CD4-positive, alpha-beta memory T cell (primary cell): ENCODE data around the gene KRTAP26-1. TPM values are rescaled to one million over a fixed set of nuclear protein-coding genes. Genes with fewer than 3 reads are reported as not detected.

Source experiments
- CTCF ChIA-PET: fragments of 350-600 bp; sonication (Branson Sonifier 250); formaldehyde crosslinking; loops from one replicate; lab custom pipeline; 2021; ENCODE audit warnings: inconsistent platforms; ENCODE audit not compliant: partially characterized antibody; lab: Charles Lee
- POLR2A ChIA-PET: fragments of 350-600 bp; sonication (Branson Sonifier 250); formaldehyde crosslinking; loops from one replicate; lab custom pipeline; 2021; ENCODE audit not compliant: partially characterized antibody; lab: Charles Lee
- DNase-seq, 5 donors: peaks; one replicate each; pipeline versions ENCODE4 v3.0.0 to v3.0.0-alpha.2; 2020 to 2022; ENCODE audit warnings: mixed read lengths in 1 of 5
- H3K27ac ChIP-seq: one replicate; pipeline ENCODE4 v1.7.0; 2013; ENCODE audit warnings: low read depth, low read length
- H3K27me3 ChIP-seq: 2 replicates; pipeline ENCODE4 v1.7.0; 2013; ENCODE audit warnings: mild to moderate bottlenecking, low read length, moderate library complexity; ENCODE audit not compliant: insufficient read depth
- H3K36me3 ChIP-seq: 2 replicates; pipeline ENCODE4 v1.7.0; 2013; ENCODE audit warnings: mild to moderate bottlenecking, low read length, moderate library complexity; ENCODE audit not compliant: insufficient read depth
- H3K4me1 ChIP-seq: 2 replicates; pipeline ENCODE4 v1.7.0; 2013; ENCODE audit warnings: mild to moderate bottlenecking, low read length, moderate library complexity; ENCODE audit not compliant: insufficient read depth
- H3K4me3 ChIP-seq, 2 donors: one replicate each; pipeline ENCODE4 v1.7.0; 2013; ENCODE audit warnings: low read length in 2 of 2, mild to moderate bottlenecking in 1 of 2
- H3K9me3 ChIP-seq, 2 donors: one replicate each; pipeline ENCODE4 v1.7.0; 2013; ENCODE audit warnings: low read length in 2 of 2, control low read depth in 1 of 2; ENCODE audit not compliant: control insufficient read depth in 1 of 2
- H3K27ac Mint-ChIP-seq, 7 donors: one replicate each; pipeline ENCODE4 v1.8.0; 2020 to 2021; ENCODE audit warnings: mixed read lengths in 7 of 7, mild to moderate bottlenecking in 6 of 7, inconsistent platforms in 3 of 7, moderate library complexity in 3 of 7
- H3K27me3 Mint-ChIP-seq, 2 donors: one replicate each; pipeline ENCODE4 v1.8.0; 2020 to 2021; ENCODE audit warnings: mixed read lengths in 2 of 2
- H3K36me3 Mint-ChIP-seq, 2 donors: one replicate each; pipeline ENCODE4 v1.8.0; 2020 to 2021; ENCODE audit warnings: mixed read lengths in 2 of 2, inconsistent platforms in 1 of 2, mild to moderate bottlenecking in 1 of 2
- H3K4me1 Mint-ChIP-seq, 4 donors: one replicate each; pipeline ENCODE4 v1.8.0; 2020 to 2021; ENCODE audit warnings: mixed read lengths in 4 of 4, mild to moderate bottlenecking in 1 of 4
- H3K4me3 Mint-ChIP-seq, 8 donors: one replicate each; pipeline ENCODE4 v1.8.0; 2020 to 2021; ENCODE audit warnings: mixed read lengths in 8 of 8, mild to moderate bottlenecking in 7 of 8, moderate library complexity in 6 of 8, inconsistent platforms in 3 of 8
- H3K9me3 Mint-ChIP-seq, 8 donors: one replicate each; pipeline ENCODE4 v1.8.0; 2020 to 2021; ENCODE audit warnings: mixed read lengths in 8 of 8, mild to moderate bottlenecking in 5 of 8, inconsistent platforms in 3 of 8, moderate library complexity in 1 of 8
- intact Hi-C: fragments of 100-400 bp; cut with micrococcal nuclease; formaldehyde crosslinking; loops from one replicate; pipeline ENCODE4 v1.15.1; 2023
- polyA plus RNA-seq, 2 donors: library from polyadenylated mRNA; unstranded; fragments of 300-500 nt; fragmentation: Illumina TruSeq; gene quantifications; one replicate each; pipeline ENCODE4 v1.2.3, GENCODE V29; 2021
- total RNA-seq, 2 experiments: library from RNA; stranded (reverse); gene quantifications; one replicate each; pipeline ENCODE4 v1.2.3, GENCODE V29; 2021

The KRTAP26-1 gene, protein sequence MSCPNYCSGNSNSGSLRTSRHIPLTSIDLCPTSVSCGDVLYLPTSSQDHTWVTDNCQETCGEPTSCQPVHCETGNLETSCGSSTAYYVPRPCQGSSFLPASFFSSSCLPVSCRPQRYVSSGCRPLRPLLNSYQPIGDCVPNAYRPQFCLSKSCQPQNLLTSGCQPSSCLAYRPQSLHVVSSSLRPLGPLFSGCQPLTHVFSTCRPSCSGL
- total RNA-seq (not detected), polyA plus RNA-seq (not detected)

DNA sequence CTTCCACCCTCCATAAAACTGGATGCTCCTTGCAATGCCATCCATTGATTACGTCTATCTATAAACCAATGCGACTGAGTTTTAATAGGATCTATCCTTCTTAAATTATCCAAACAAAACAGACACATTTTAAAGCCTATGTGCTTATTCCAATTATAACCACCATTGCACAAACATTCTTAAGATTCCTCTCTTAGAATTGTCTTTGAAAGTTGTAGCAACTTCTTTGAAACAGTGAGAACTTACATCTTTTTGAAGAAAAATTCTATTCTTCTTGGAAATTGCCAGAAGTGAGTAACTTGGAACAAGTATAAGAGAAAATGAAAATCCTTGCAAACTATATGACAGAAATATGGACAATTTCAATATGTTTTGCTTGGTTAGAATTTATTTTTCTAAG, at the start of gene KRTAP26-1:
KRTAP26-1 (minus strand) TSS at position 101 of the 400 bp plus-strand sequence. CDS start 280 bp downstream, outside the sequence.
- POLR2A ChIA-PET, result no interaction called here
- Mint-ChIP-seq H3K9me3 (peaks cover 0 to 5% (median under 1%) of the 10 kb centered on the region in 8 donors), H3K27me3 (no peaks in the 10 kb centered on the region), H3K36me3 (no peaks in the 10 kb centered on the region), H3K4me1 (no peaks in the 10 kb centered on the region), H3K27ac (no peak within 1 kb of the TSS), H3K4me3 (no peak within 1 kb of the TSS)
- H3K9me3 ChIP-seq, result no peaks in the 10 kb centered on the region
- no peaks in the 10 kb centered on the region for H3K27me3 ChIP-seq
- intact Hi-C loops, result no loop called here
- H3K36me3 ChIP-seq, result no peaks in the 10 kb centered on the region
- CTCF ChIA-PET, result interaction anchor here (1.1 kb wide), 1 partner anchor 21 kb away, joined by 4 read pairs; no protein-coding TSS in a partner anchor
- H3K4me3 ChIP-seq, result no peak within 1 kb of the TSS
- no peak within 1 kb of the TSS for H3K27ac ChIP-seq
- DNase-seq, result no peak
- H3K4me1 ChIP-seq, result no peaks in the 10 kb centered on the region

DNA sequence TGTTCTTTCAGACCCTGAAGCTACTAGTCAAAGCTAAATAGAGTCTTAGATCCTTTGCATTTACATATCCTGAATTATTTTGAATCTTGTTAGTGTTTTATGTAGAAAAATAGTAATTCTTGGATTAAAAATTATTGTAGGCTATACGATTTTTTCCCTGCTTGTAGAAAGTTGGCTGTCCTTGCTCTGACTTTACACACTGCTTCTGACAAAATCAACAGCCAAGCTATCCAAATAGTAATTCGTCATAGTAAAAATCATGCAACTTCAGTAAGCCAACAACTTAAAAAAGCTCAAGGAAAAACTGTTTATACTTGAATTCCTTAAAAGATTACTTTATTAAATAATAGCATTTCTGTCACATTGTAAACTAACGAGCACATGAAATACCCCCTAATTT, 35.8 kb upstream of the KRTAP26-1 start:
- intact Hi-C loops, result no loop called here

DNA sequence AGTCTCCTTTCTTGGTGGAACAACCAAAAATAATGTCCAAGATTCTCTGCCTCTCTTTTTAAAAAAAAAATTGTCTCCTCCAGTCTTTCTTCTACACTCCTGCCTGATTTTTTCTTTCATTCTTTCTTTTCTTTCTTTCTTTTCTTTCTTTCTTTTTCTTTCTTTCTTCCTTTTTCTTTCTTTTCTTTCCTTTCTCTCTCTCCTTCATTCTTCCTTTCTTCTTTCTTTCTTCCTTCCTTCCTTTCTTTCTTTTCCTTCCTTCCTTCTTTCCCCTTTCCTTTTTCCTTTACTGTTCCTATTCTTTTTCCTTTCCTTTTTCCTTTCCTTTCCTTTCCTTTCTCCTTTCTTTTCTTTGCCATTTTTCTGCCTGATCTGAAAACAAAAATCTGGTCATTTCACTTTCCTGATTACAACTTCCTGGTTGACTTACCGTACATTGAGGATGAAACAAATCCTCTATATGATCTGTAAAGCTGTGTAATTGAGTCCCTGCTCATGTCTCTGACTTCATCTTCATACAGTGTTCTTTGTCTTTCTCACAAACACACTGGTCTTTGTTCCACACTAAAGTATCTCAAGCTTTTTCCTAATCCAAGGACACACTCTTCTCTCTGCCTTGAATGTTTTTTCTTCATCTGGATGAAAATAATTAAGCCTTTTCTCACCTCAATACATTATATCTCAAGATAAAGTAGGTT, 34.3 kb upstream of the KRTAP26-1 start:
- Histone ChIP-seq H3K4me3 (no peak overlapping the region), H3K27ac (no peak overlapping the region), H3K36me3 (no peaks in the 10 kb centered on the region), H3K4me1 (no peaks in the 10 kb centered on the region), H3K27me3 (no peaks in the 10 kb centered on the region), H3K9me3 (no peaks in the 10 kb centered on the region)
- ChIA-PET CTCF (no interaction called here), POLR2A (no interaction called here)
- no peaks in the 10 kb centered on the region for H3K4me1 Mint-ChIP-seq
- intact Hi-C loops, result no loop called here
- peaks cover 0 to 2% of the 10 kb centered on the region in 2 donors for H3K27me3 Mint-ChIP-seq
- no peaks in the 10 kb centered on the region for H3K36me3 Mint-ChIP-seq
- H3K9me3 Mint-ChIP-seq, result peaks cover 0 to 3% (median 0%) of the 10 kb centered on the region in 8 donors
- H3K4me3 Mint-ChIP-seq, result no peak overlapping the region
- DNase-seq, result no peak
- H3K27ac Mint-ChIP-seq, result no peak overlapping the region

More for the DNA sequence above, 35.8 kb upstream of the KRTAP26-1 start:
- no peaks in the 10 kb centered on the region for H3K4me1 Mint-ChIP-seq
- ChIA-PET CTCF (interaction anchor here (0.6 to 0.9 kb wide), 2 partner anchors 16 to 22 kb away, joined by 3 read pairs; no protein-coding TSS in a partner anchor), POLR2A (no interaction called here)
- peaks cover 0 to 2% of the 10 kb centered on the region in 2 donors for H3K27me3 Mint-ChIP-seq
- no peak overlapping the region for H3K4me3 Mint-ChIP-seq
- H3K27me3 ChIP-seq, result no peaks in the 10 kb centered on the region
- H3K9me3 ChIP-seq, result no peaks in the 10 kb centered on the region
- H3K36me3 ChIP-seq, result no peaks in the 10 kb centered on the region
- no peak overlapping the region for H3K4me3 ChIP-seq
- H3K4me1 ChIP-seq, result no peaks in the 10 kb centered on the region
- no peak overlapping the region for H3K27ac ChIP-seq
- H3K9me3 Mint-ChIP-seq, result peaks cover 0 to 3% (median 0%) of the 10 kb centered on the region in 8 donors
- no peak for DNase-seq
- H3K27ac Mint-ChIP-seq, result no peak overlapping the region
- H3K36me3 Mint-ChIP-seq, result no peaks in the 10 kb centered on the region

- POLR2A ChIA-PET, result no interaction called here
Observed at GRCh38 chr21:30351534-30351933, 31.4 kb upstream of the KRTAP26-1 start.

DNA sequence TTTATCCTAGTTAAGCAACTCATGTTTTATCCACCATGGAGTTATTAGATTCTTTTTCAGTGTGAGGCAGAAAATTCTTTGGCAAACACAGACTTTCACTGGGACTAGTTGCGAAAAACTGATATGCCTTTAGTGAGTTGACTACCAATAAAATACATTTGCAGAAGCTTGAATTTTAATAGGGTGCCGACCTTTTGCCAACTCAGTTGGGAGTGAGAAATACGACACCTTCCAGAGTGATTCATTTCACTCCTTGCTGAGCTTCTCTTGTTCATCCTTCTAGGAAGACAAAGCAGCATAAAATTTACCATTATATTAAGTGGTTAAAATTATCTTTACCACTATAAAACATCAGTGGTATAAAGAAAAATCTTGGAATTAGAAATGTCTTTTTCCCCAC, 29.5 kb upstream of the KRTAP26-1 start:
- H3K36me3 ChIP-seq, result no peaks in the 10 kb centered on the region
- no peak overlapping the region for H3K4me3 ChIP-seq
- H3K27ac Mint-ChIP-seq, result no peak overlapping the region
- no peaks in the 10 kb centered on the region for H3K4me1 Mint-ChIP-seq
- no peaks in the 10 kb centered on the region for H3K9me3 ChIP-seq
- no peaks in the 10 kb centered on the region for H3K27me3 ChIP-seq
- ChIA-PET POLR2A (no interaction called here), CTCF (no interaction called here)
- DNase-seq, result no peak
- no peak overlapping the region for H3K4me3 Mint-ChIP-seq
- no peaks in the 10 kb centered on the region for H3K36me3 Mint-ChIP-seq
- no peaks in the 10 kb centered on the region for H3K4me1 ChIP-seq
- peaks cover 1% of the 10 kb centered on the region in 2 donors for H3K27me3 Mint-ChIP-seq
- no peak overlapping the region for H3K27ac ChIP-seq
- peaks cover 0 to 3% (median 0%) of the 10 kb centered on the region in 8 donors for H3K9me3 Mint-ChIP-seq
- intact Hi-C loops, result no loop called here

More at GRCh38 chr21:30351534-30351933, 31.4 kb upstream of the KRTAP26-1 start:
- DNase-seq, result no peak
- H3K9me3 Mint-ChIP-seq, result peaks cover 0 to 3% (median 0%) of the 10 kb centered on the region in 8 donors
- H3K9me3 ChIP-seq, result no peaks in the 10 kb centered on the region
- CTCF ChIA-PET, result interaction anchor here (1.4 kb wide), 1 partner anchor 10 kb away, joined by 4 read pairs; no protein-coding TSS in a partner anchor
- no peaks in the 10 kb centered on the region for H3K27me3 ChIP-seq
- no peak overlapping the region for H3K4me3 Mint-ChIP-seq
- H3K27me3 Mint-ChIP-seq, result peaks cover 0 to 2% of the 10 kb centered on the region in 2 donors
- no peaks in the 10 kb centered on the region for H3K36me3 Mint-ChIP-seq
- no peaks in the 10 kb centered on the region for H3K4me1 Mint-ChIP-seq
- H3K36me3 ChIP-seq, result no peaks in the 10 kb centered on the region
- intact Hi-C loops, result no loop called here
- H3K27ac ChIP-seq, result no peak overlapping the region
- H3K27ac Mint-ChIP-seq, result no peak overlapping the region
- H3K4me1 ChIP-seq, result no peaks in the 10 kb centered on the region
- H3K4me3 ChIP-seq, result no peak overlapping the region

DNA sequence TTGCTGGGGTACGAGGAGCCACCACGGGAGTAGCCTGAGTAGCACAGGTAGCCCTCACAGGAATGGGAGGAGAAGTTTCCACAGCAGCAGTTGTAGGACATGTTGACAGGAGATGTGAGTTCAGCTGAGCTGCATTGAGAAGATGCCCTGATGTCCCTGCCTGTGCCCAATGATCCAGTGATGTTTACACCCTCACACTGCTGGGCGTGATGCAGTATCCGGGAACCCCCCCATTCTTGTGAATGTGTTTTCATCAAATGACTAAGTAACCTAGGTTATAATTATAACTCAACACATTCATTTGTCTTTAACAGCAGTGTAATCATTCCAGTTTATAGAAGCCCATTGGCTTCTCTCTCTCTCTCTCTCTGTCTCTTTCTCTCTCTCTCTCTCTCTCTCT, 28.4 kb upstream of the KRTAP26-1 start, which contains the start of gene KRTAP23-1:
KRTAP23-1 (minus strand) TSS at position 101 of the 400 bp plus-strand sequence; CDS start at position 101, 0 bp downstream.
- CTCF ChIA-PET, result interaction anchor here (0.8 kb wide), 1 partner anchor 11 kb away, joined by 4 read pairs; the partner anchor contains the start of gene KRTAP27-1

DNA sequence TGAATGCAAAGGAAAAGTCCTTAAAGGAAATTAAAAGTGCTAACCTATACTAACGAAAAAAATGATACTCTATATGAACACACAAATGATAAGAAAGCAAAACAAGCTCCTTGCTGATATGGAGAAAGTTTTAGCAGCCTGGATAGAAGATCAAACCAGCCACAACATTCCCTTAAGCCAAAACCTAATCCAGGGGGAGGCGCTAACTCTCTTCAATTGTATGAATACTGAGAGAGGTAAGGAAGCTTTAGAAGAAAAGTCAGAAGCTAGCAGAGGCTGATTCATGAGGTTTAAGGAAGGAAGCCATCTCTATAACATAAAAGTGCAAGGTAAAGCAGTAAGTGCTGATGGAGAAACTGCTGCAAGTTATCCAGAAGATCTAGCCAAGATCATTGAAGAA, 24.9 kb upstream of the KRTAP26-1 start:
- Histone ChIP-seq H3K4me1 (no peaks in the 10 kb centered on the region), H3K36me3 (no peaks in the 10 kb centered on the region), H3K27me3 (no peaks in the 10 kb centered on the region), H3K9me3 (no peaks in the 10 kb centered on the region), H3K4me3 (no peak overlapping the region), H3K27ac (no peak overlapping the region)
- Mint-ChIP-seq H3K27ac (no peak overlapping the region), H3K9me3 (peaks cover 0 to 5% (median 0%) of the 10 kb centered on the region in 8 donors), H3K36me3 (no peaks in the 10 kb centered on the region), H3K27me3 (peaks cover 0 to 3% of the 10 kb centered on the region in 2 donors), H3K4me1 (no peaks in the 10 kb centered on the region), H3K4me3 (no peak overlapping the region)
- no peak for DNase-seq
- POLR2A ChIA-PET, result interaction anchor here (0.6 kb wide), 1 partner anchor 29 kb away, joined by 3 read pairs; no protein-coding TSS in a partner anchor
- intact Hi-C loops, result no loop called here
- CTCF ChIA-PET, result no interaction called here

More for the DNA sequence above, 28.4 kb upstream of the KRTAP26-1 start, which contains the start of gene KRTAP23-1:
- DNase-seq, result no peak
- no peaks in the 10 kb centered on the region for H3K4me1 ChIP-seq
- H3K27ac ChIP-seq, result no peak within 1 kb of the TSS
- H3K27me3 ChIP-seq, result no peaks in the 10 kb centered on the region
- intact Hi-C loops, result no loop called here
- Mint-ChIP-seq H3K9me3 (peaks cover 0 to 3% (median 0%) of the 10 kb centered on the region in 8 donors), H3K27ac (no peak within 1 kb of the TSS), H3K4me1 (no peaks in the 10 kb centered on the region), H3K4me3 (no peak within 1 kb of the TSS), H3K36me3 (no peaks in the 10 kb centered on the region), H3K27me3 (peaks cover 0 to 1% of the 10 kb centered on the region in 2 donors)
- H3K9me3 ChIP-seq, result no peaks in the 10 kb centered on the region
- no peaks in the 10 kb centered on the region for H3K36me3 ChIP-seq
- POLR2A ChIA-PET, result no interaction called here
- no peak within 1 kb of the TSS for H3K4me3 ChIP-seq
